Hepatocyte (in vitro differentiated cells): Measurements from ENCODE around the gene PHACTR3. TPM values are rescaled to one million over a fixed set of nuclear protein-coding genes. Genes with fewer than 3 reads are reported as not detected.
"Not testable (repeated sequence)": the region's sequence is repeated elsewhere in the genome, so short reads cannot be mapped to it uniquely, and the experiment has no call there.

Source experiments
- DNase-seq: peaks from one replicate; pipeline ENCODE4 v3.0.0-alpha.2; 2016; ENCODE audit warnings: low spot score
- H2AFZ ChIP-seq: fragments of 200-600 bp; sonication (generic); 2 replicates; pipeline ENCODE4 v1.6.0; 2016; ENCODE audit warnings: antibody characterized with exemption, mild to moderate bottlenecking
- H3K27ac ChIP-seq: fragments of 200-600 bp; sonication (generic); 2 replicates; pipeline ENCODE4 v1.5.1; 2016; ENCODE audit warnings: mild to moderate bottlenecking
- H3K27me3 ChIP-seq: fragments of 200-600 bp; sonication (generic); 2 replicates; pipeline ENCODE4 v1.6.1; 2016
- H3K36me3 ChIP-seq: fragments of 200-600 bp; sonication (generic); replicated peaks from 2 replicates; pipeline ENCODE4 v1.5.1; 2016; ENCODE audit warnings: low read depth; ENCODE audit not compliant: insufficient read depth
- H3K4me1 ChIP-seq: fragments of 200-600 bp; sonication (generic); 2 replicates; pipeline ENCODE4 v1.5.1; 2016; ENCODE audit warnings: mild to moderate bottlenecking, moderate library complexity; ENCODE audit not compliant: insufficient read depth
- H3K4me2 ChIP-seq: fragments of 200-600 bp; sonication (generic); 2 replicates; pipeline ENCODE4 v1.6.0; 2016
- H3K4me3 ChIP-seq: fragments of 200-600 bp; sonication (generic); 2 replicates; pipeline ENCODE4 v1.5.1; 2016; ENCODE audit warnings: mild to moderate bottlenecking
- H3K79me2 ChIP-seq: fragments of 200-600 bp; sonication (generic); 2 replicates; pipeline ENCODE4 v1.6.0; 2017; ENCODE audit warnings: mild to moderate bottlenecking
- H3K9me2 ChIP-seq: fragments of 200-600 bp; sonication (generic); replicated peaks from 2 replicates; pipeline ENCODE4 v1.6.0; 2017; ENCODE audit warnings: mild to moderate bottlenecking; ENCODE audit not compliant: insufficient read depth
- H3K9me3 ChIP-seq: fragments of 200-600 bp; sonication (generic); 2 replicates; pipeline ENCODE4 v1.5.1; 2016; ENCODE audit warnings: low read depth, mild to moderate bottlenecking
- H4K20me1 ChIP-seq: fragments of 200-600 bp; sonication (generic); 2 replicates; pipeline ENCODE4 v1.6.0; 2016; ENCODE audit warnings: mild to moderate bottlenecking; ENCODE audit not compliant: insufficient read depth, poor library complexity, severe bottlenecking
- EZH2 ChIP-seq: fragments of 200-600 bp; sonication (generic); IDR thresholded peaks from 2 replicates; pipeline ENCODE4 v1.6.1; 2016; ENCODE audit warnings: antibody characterized with exemption, mild to moderate bottlenecking, borderline replicate concordance
- EZH2phosphoT487 ChIP-seq: fragments of 200-600 bp; sonication (generic); IDR thresholded peaks from one replicate; pipeline ENCODE4 v1.6.1; 2018; ENCODE audit warnings: antibody characterized with exemption, mild to moderate bottlenecking, low read depth, moderate library complexity; ENCODE audit not compliant: unreplicated experiment, severe bottlenecking
- WGBS: methylation state at CpG from one replicate; pipeline ENCODE4 v1.1.6; 2016; ENCODE audit warnings: low lambda C conversion rate; ENCODE audit errors: missing lambda C conversion rate; 5-methylcytosine and 5-hydroxymethylcytosine counted together
- polyA plus RNA-seq: library from polyadenylated mRNA; unstranded; fragments of >200 nt; fragmentation: Nextera tagmentation; extraction: Ambion mirVana; gene quantifications from 2 replicates; pipeline ENCODE4 v1.2.1, GENCODE V29; 2016
- total RNA-seq: library from RNA; depleted of rRNA; stranded (reverse); fragments of >200 nt; gene quantifications from 2 replicates; pipeline ENCODE4 v1.2.3, GENCODE V29; 2014
- TF ChIP-seq, protein P1 (sequence below): fragments of 200-600 bp; sonication (generic); IDR thresholded peaks from 2 replicates; pipeline ENCODE4 v1.5.1; 2016; ENCODE audit warnings: antibody characterized with exemption, mild to moderate bottlenecking; ENCODE audit not compliant: poor library complexity

Gene PHACTR3
- total and polyA plus RNA-seq, 2 experiments from 2014 or later, result 5.2 to 7.5 TPM

DNA sequence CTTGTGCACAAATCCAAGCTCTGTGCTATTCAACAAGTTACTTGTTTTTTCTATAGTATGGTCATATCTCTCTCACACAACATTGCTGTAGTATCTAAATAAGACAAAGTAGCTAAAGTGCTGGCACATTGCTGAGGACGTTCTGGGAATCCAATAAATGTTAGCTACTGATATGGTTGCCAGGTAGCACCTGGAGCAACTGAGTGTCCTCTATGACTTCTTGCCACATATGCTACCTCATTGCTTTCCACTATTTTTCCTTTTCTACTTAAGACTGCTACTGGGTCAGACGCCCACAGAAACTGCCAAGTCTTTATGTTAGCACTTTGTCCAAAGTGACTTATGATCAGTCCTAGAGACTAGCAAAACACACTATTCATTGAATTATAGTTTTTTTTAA, 243.8 kb downstream of the PHACTR3 start:
- Histone ChIP-seq H3K9me3 (no peaks in the 10 kb centered on the region), H3K4me1 (peaks cover 9% of the 10 kb centered on the region), H3K36me3 (no peaks in the 10 kb centered on the region), H3K27me3 (no peaks in the 10 kb centered on the region), H3K27ac (no peak overlapping the region), H3K4me3 (no peak overlapping the region), H4K20me1 (no peaks in the 10 kb centered on the region), H2AFZ (no peak overlapping the region), H3K4me2 (no peak overlapping the region), H3K79me2 (no peaks in the 10 kb centered on the region), H3K9me2 (no peaks in the 10 kb centered on the region)
- no peak for TF ChIP-seq EZH2phosphoT487
- TF ChIP-seq, protein P1, sequence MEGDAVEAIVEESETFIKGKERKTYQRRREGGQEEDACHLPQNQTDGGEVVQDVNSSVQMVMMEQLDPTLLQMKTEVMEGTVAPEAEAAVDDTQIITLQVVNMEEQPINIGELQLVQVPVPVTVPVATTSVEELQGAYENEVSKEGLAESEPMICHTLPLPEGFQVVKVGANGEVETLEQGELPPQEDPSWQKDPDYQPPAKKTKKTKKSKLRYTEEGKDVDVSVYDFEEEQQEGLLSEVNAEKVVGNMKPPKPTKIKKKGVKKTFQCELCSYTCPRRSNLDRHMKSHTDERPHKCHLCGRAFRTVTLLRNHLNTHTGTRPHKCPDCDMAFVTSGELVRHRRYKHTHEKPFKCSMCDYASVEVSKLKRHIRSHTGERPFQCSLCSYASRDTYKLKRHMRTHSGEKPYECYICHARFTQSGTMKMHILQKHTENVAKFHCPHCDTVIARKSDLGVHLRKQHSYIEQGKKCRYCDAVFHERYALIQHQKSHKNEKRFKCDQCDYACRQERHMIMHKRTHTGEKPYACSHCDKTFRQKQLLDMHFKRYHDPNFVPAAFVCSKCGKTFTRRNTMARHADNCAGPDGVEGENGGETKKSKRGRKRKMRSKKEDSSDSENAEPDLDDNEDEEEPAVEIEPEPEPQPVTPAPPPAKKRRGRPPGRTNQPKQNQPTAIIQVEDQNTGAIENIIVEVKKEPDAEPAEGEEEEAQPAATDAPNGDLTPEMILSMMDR, result no peak
- no peak for TF ChIP-seq EZH2
- WGBS, result 41% methylated on average over 2 of the region's 2 CpGs
- peak; percentile 48 for DNase-seq

DNA sequence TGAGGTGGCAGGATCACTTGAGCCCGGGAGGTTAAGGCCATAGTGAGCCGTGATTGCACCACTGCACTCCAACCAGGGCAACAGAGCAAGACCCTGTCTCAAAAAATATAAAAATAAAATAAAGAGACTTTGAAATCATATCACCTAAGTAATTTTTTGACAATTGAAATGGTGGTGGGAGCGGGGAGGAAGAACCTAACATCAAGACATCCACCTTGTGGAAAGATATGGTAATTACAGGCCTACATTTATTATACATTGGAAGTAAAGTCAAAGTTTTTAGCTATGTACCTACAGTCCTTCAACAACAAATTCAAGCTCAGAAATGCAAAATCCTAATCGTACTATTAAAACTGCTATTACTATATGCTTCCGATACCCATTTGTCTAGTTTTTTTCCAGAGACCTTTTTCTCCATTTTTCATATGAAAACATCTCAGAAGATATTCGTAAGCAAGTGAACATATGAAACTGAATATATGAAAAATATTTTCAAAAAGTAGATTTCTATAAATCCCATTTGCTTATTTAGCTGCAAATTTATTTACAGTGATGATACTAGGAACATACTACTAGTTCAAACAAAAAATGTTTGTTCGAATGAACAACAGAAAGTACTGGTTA, 245.8 kb downstream of the PHACTR3 start:
- Histone ChIP-seq H3K9me2 (no peaks in the 10 kb centered on the region), H3K36me3 (no peaks in the 10 kb centered on the region), H3K4me2 (no peak overlapping the region), H3K4me1 (peaks cover 9% of the 10 kb centered on the region), H4K20me1 (no peaks in the 10 kb centered on the region), H2AFZ (no peak overlapping the region), H3K27ac (no peak overlapping the region), H3K27me3 (no peaks in the 10 kb centered on the region), H3K4me3 (no peak overlapping the region), H3K79me2 (no peaks in the 10 kb centered on the region), H3K9me3 (no peaks in the 10 kb centered on the region)
- TF ChIP-seq EZH2, result no peak
- TF ChIP-seq, protein P1, result peak; percentile 58
- TF ChIP-seq EZH2phosphoT487, result no peak
- WGBS, result 51% methylated on average over 7 of the region's 7 CpGs
- DNase-seq, result peak; percentile 69

DNA sequence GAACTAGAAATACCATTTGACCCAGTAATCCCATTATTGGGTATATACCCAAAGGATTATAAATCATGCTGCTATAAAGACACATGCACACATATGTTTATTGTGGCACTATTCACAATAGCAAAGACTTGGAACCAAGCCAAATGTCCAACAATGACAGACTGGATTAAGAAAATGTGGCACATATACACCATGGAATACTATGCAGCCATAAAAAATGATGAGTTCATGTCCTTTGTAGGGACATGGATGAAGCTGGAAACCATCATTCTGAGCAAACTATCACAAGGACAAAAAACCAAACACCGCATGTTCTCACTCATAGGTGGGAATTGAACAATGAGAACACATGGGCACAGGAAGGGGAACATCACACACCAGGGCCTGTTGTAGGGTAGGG, 252.2 kb downstream of the PHACTR3 start:
- not testable (repeated sequence) for H3K36me3 ChIP-seq, H3K4me2 ChIP-seq, H3K27me3 ChIP-seq, DNase-seq, H4K20me1 ChIP-seq, H3K9me3 ChIP-seq, H3K4me3 ChIP-seq, H2AFZ ChIP-seq, H3K79me2 ChIP-seq, H3K27ac ChIP-seq, H3K9me2 ChIP-seq, H3K4me1 ChIP-seq
- WGBS, result 88% methylated on average over 1 of the region's 1 CpG

DNA sequence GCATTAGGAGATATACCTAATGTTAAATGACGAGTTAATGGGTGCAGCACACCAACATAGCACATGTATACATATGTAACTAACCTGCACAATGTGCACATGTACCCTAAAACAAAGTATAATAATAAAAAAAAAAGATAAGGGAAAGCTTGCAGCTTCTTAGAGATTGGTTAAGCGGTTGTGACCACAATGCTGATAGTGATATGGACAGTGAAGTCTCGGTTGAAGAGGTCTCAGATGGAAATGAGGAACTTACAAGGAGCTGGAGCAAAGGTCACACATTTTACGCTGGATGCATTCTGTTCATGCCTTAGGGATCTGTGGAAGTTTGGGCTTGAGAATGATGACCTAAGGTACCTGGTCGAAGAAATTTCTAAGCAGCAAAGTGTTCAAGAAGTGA, 252.6 kb downstream of the PHACTR3 start:
- H3K9me2 ChIP-seq, H3K9me3 ChIP-seq, H2AFZ ChIP-seq, H3K4me1 ChIP-seq, H3K4me3 ChIP-seq, H4K20me1 ChIP-seq, H3K27me3 ChIP-seq, H3K79me2 ChIP-seq, H3K4me2 ChIP-seq, DNase-seq, H3K36me3 ChIP-seq, H3K27ac ChIP-seq: not testable (repeated sequence)
- WGBS, result 82% methylated on average over 5 of the region's 5 CpGs

DNA sequence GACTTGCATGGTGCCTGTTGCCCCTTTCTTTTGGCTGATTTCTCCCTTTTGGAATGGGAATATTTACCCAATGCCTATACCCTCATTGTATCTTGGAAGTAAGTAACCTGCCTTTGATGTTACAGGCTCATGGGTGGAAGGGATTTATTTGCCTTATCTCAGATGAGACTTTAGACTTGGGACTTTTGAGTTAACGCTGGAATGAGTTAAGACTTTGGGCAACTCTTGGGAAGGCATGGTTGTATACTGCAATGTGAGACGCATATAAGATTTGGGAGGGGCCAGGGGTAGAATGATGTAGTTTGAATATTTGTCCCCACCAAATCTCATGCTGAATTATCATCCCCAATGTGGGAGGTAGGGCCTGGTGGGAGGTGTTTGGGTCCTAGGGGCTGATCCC, 253.6 kb downstream of the PHACTR3 start:
- TF ChIP-seq, protein P1, result no peak
- TF ChIP-seq EZH2, result no peak
- no peak for TF ChIP-seq EZH2phosphoT487
- DNase-seq, result no peak
- no peak overlapping the region for H3K27ac ChIP-seq
- H3K4me3 ChIP-seq, result no peak overlapping the region
- H4K20me1 ChIP-seq, result no peaks in the 10 kb centered on the region
- no peaks in the 10 kb centered on the region for H3K27me3 ChIP-seq
- H3K79me2 ChIP-seq, result no peaks in the 10 kb centered on the region
- H3K9me3 ChIP-seq, result no peaks in the 10 kb centered on the region
- H3K4me1 ChIP-seq, result no peaks in the 10 kb centered on the region
- no peaks in the 10 kb centered on the region for H3K9me2 ChIP-seq
- WGBS, result 88% methylated on average over 2 of the region's 2 CpGs
- no peak overlapping the region for H2AFZ ChIP-seq
- no peaks in the 10 kb centered on the region for H3K36me3 ChIP-seq
- H3K4me2 ChIP-seq, result no peak overlapping the region
